ENCODE results near the gene INAFM1.

Gene INAFM1

DNA sequence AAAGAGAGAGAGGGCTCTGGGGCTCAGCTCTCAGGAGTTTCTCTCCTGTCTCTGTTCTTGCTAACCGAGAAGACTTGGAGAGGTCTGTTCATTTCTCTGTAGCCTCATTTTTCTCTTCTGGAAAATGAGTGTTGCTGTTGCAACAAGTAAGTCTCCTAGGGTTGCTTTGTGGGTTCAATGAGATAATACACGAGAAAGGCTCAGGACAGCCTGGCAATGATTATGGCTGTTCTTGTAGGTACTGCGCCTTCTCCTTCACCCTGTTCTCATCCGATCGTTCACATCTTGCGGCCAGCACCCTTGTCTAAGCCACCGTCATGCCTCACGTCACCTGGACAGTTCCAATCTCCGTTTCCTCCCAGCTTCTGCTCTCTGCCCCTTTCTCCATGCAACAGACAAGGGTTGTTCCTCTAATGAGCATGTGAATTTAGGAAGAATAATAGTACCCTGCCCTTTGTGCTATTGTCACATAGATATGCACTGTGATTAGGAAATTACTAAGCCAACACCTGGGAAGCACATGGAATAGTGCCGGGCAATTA is 39.1 kb downstream of the INAFM1 start:
- no peak for DNase-seq

DNA sequence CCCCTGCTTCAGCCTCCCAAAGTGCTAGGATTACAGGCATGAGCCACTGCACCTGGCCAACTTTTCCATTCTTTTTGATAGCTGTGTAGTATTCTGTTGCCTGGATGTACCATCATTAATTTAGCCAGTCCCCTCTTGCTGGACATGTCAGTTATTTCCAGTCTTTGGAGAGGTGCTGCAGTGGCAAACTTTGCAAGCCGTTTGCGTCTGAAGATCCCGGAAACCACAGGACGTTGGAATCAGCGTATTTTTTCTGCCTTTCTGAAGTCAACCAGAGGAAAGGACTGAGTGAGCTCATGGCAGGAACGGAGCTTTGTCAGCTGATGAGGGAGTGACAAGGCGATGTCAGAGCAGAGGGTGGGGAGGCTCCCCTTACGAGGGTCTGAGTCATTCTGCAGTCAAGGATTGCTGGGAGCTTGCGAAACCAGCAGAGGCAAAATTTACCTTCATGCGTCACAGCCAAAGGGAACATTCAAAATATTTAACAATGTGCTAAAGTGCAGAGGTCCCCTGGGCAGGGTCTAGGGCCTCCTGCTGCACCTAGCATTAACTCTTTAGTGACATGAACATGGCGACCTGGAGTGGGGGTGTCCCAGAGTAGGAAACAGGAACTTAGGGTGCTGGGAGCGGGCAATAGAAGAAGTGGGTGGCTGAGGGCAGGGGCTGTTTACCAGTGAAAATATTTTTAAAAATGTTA is 40.6 kb downstream of the INAFM1 start:
- DNase-seq: no peak

DNA sequence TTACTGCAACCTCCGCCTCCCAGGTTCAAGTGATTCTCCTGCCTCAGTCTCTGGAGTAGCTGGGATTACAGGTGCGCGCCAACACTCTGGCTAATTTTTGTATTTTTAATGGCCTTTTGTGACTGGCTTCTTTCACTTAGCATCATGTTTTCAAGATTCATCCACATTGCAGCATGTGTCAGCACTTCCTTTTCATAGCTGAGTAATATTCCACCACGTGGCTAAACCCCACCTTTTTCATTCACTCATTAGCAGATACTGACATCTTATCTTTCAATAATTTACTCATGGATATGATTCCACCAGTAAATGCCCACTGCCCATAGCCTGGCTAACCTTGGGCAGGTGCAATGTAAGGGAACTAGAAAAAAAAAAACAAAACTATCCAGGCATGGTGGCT is 41.8 kb downstream of the INAFM1 start:
- DNase-seq: no peak

DNA sequence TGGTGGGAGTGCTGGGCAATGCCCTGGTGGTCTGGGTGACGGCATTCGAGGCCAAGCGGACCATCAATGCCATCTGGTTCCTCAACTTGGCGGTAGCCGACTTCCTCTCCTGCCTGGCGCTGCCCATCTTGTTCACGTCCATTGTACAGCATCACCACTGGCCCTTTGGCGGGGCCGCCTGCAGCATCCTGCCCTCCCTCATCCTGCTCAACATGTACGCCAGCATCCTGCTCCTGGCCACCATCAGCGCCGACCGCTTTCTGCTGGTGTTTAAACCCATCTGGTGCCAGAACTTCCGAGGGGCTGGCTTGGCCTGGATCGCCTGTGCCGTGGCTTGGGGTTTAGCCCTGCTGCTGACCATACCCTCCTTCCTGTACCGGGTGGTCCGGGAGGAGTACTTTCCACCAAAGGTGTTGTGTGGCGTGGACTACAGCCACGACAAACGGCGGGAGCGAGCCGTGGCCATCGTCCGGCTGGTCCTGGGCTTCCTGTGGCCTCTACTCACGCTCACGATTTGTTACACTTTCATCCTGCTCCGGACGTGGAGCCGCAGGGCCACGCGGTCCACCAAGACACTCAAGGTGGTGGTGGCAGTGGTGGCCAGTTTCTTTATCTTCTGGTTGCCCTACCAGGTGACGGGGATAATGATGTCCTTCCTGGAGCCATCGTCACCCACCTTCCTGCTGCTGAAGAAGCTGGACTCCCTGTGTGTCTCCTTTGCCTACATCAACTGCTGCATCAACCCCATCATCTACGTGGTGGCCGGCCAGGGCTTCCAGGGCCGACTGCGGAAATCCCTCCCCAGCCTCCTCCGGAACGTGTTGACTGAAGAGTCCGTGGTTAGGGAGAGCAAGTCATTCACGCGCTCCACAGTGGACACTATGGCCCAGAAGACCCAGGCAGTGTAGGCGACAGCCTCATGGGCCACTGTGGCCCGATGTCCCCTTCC is 45.5 kb downstream of the INAFM1 start:
- DNase-seq: no peak

DNA sequence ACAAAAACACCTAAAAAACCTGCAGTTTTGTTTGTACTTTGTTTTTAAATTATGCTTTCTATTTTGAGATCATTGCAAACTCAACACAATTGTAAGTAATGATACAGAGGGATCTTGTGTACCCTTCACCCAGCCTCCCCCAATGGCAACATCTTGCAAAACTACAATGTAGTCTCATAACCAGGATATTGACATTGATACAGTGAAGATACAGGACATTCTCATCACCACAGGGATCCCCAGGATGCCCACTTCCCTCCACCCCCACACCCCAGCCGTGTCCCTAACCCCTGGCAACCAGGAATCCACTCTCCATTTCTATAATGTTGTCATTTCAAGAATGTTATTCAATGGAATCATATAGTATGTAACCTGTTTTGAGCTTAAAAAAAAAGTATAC is 46.9 kb downstream of the INAFM1 start:
- DNase-seq: no peak

DNA sequence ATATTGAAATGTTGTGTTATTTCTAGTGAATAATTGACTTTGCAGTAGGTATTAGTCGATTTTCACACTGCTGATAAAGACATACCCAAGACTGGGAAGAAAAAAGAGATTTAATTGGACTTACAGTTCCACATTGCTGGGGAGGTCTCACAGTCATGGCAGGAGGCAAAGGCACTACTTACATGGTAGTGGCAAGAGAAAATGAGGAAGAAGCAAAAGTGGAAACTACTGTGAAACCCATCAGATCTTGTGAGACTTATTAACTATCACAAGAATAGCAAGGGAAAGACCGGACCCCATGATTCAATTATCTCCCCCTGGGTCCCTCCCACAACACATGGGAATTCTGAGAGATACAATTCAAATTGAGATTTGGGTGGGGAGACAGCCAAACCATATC is 47.4 kb downstream of the INAFM1 start:
- no peak for DNase-seq

DNA sequence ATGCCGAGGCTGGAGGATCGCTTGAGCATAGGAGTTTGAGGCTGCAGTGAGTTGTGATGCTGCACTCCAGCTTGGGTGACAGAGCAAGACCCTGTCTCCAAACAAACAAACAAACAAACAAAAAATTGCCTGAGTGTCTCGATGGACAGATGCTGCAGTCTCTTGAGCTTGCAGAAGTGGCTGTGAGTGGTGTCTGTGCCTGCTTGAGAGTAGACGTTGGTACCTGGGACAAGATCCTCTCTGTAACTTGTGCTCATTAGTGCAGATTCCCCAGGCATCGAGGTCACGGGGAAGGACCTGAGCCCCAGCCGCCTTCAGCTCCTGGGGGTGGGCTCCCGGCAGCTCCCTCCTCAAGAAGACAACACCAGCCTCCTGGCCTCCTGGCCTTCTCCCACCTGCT is 48.7 kb downstream of the INAFM1 start:
- no peak for DNase-seq

DNA sequence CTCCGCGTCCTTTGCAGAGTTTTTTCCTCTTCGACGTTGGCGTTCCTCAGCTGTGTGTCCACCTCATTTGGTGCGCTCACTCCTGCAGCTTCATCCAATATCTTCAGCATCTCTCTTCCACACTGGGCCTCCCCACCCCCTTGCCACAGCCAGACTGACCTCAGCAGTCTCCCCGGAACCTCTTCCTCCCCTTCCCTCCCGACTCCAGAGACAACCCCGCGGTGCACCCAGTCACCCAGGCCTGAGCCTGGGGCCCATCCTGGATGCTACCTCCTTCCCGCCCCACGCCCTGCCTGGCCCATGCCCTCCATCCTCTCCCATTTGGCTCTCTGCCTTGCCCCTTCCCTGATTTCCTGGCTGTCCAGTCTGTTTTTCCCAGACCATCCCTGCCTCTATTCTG is 49.2 kb downstream of the INAFM1 start:
- no peak for DNase-seq

DNA sequence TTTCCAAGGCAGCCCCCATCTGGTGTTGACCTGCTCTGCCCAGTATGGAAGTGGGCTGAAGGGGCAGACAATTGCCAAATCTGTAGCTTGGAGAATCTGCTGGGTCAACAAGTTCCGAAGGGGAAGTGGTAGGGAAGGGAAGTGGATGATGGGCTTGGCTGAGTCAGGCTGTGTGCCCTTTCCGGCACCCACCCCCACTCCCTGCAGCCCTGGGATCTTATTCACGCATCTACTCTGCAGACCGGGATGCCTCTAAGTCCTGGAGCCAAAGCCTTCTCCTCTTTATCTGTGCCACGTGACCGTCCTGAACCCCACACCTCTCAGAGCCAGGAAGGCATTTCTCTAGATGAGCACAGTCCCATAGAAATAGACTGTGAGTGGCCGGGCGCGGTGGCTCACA is 49.8 kb downstream of the INAFM1 start:
- DNase-seq: no peak
